NCI-H2227 treated with DMSO at 0.1 percent for 48 hours (cell line): ENCODE measurements around the gene TNNC1.

Experiments
- DNase-seq: peaks from one replicate; lab custom pipeline; 2025; lab: John Stamatoyannopoulos, UW

The TNNC1 gene

GRCh38 chr3:52401551-52401950, 52.3 kb downstream of the TNNC1 start:
- DNase-seq: no peak
